Measurements from ENCODE around the gene TRPM1.

DNA sequence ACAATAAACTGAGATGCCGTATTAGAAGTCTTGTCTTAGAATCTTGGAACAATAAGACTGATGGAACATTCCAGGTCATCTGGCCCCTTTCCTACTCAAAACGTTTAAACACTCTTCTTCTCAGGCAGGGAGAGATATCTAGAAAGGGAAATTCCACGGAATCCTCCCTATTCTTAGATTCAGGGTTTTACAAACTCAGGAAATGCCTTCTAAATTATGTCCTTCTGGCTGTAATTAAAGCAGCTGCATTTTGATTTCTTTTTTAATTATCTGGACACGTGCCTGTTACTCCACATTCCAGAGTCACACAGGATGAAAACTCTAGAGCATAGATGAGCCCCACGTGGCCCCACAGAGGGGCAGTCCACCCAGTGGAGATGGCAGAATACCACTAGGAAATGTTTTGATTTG is 68.6 kb downstream of the TRPM1 start:
- TF ChIP-seq GATA2 (IDR thresholded peaks at IDR 0.05; ENCODE audit: low read depth, low read length), result no peak
- TF ChIP-seq GATA3 (IDR thresholded peaks at IDR 0.05; ENCODE audit: low read depth, low read length), result no peak
